Epithelial cell of prostate (primary cell): ENCODE measurements around the gene PPP2R2D.

Experiments
- DNase-seq: peaks from one replicate; pipeline ENCODE4 v3.0.0-alpha.2; 2011; ENCODE audit warnings: low read depth, low spot score
- H3K27ac ChIP-seq: fragments of 450-650 bp; 2 replicates; pipeline ENCODE4 v1.5.1; 2017; ENCODE audit warnings: mild to moderate bottlenecking

Gene PPP2R2D

GRCh38 chr10:131900350-131901152 is at the start of gene PPP2R2D:
Gene PPP2R2D (plus strand): TSS chr10:131901008. CDS start chr10:131901149, 141 bp downstream.
- DNase-seq, result peak; percentile 82

DNA sequence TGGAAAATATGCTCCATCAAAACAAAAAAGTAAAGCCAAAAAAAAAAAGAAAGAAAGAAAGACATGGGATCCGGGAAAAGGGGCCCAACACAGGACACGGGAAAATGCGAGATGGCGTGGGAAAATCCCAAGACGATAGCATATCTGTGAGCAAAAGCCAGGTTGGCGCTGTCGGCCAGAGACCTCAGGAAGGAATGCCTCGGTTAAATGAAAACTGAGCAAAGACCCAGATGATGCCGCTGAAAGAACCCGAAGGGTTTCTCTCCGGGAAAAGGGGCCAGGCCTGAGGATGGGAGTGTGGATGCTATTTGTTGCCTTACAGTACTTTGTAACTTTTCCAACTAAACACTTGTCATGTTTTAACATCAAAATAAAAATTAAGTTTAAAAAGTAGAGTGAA is 49.5 kb upstream of the PPP2R2D start:
- H3K27ac ChIP-seq, result no peak overlapping the region
- DNase-seq, result no peak

More at GRCh38 chr10:131900350-131901152, at the start of gene PPP2R2D:
- peak within 1 kb of the TSS; percentile 78 for H3K27ac ChIP-seq

DNA sequence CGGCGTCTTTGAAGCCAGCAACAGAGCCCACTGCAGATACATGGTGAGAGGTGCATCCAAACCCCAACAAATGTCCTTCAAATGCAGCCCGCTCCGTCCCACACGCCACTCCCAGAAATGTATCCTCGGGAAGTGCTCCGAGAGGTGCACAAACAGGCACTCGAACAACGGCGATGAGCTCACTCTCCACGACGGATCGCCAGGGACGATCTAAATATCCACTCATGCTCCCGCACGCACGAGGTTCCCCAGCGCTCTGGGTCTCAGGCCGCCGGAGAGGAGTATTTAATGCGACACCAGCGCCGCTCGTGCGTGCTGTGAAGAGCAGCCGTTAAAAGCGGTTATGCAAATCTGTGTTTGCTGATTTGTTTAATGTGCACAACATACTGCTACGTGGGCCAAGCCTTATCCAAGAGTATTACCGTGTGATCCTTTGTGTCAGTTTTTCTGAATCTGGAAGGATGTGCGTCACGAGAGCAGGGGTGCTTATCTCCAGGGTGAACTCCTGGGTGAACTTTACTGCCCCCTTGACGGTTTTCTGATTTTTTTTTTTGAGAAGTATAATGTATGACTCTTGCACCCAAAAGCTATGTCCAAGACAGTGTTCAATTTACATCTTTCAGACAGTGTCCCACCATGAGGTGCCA is 48.5 kb upstream of the PPP2R2D start:
- DNase-seq, result no peak
- no peak overlapping the region for H3K27ac ChIP-seq

DNA sequence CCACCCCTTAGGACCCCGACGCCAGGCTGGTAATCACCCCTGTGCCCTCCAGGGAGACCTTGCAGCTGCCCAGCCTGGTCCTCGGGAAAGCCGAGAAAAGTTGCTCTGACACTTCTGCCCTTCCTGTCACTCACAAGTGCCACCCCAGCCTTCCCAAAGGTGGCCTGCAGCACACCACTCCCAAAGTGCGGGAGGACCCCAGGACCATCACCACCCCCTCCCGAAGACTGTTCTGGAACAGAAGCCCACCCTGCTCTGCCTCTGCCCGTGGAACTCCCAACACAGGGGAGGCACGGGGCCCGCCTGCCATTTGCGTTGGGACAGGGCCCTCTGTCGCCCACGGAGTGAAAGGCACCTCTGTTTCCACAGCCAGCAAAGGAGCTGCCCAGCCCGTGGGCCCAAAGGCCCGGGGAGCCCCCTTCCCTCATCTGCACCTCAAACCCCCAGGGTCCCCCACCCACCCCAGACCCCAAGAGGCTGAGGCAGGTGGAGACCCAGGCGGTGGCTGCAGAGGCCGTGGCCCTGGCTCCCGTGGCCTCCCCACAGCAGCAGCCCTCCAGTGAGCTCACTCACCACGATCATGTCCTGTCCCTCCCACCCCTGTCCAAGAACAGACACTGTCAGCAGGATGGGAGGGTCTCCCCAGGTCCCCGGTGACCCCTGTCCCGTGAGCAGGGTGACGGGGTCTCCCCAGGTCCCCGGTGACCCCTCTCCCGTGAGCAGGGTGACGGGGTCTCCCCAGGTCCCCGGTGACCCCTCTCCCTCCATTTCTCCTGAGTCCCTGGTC is 47.8 kb upstream of the PPP2R2D start:
- DNase-seq, result no peak

GRCh38 chr10:131853610-131853964 is 47.2 kb upstream of the PPP2R2D start:
- no peak for DNase-seq

More for the DNA sequence above, 47.8 kb upstream of the PPP2R2D start:
- H3K27ac ChIP-seq, result no peak overlapping the region

DNA sequence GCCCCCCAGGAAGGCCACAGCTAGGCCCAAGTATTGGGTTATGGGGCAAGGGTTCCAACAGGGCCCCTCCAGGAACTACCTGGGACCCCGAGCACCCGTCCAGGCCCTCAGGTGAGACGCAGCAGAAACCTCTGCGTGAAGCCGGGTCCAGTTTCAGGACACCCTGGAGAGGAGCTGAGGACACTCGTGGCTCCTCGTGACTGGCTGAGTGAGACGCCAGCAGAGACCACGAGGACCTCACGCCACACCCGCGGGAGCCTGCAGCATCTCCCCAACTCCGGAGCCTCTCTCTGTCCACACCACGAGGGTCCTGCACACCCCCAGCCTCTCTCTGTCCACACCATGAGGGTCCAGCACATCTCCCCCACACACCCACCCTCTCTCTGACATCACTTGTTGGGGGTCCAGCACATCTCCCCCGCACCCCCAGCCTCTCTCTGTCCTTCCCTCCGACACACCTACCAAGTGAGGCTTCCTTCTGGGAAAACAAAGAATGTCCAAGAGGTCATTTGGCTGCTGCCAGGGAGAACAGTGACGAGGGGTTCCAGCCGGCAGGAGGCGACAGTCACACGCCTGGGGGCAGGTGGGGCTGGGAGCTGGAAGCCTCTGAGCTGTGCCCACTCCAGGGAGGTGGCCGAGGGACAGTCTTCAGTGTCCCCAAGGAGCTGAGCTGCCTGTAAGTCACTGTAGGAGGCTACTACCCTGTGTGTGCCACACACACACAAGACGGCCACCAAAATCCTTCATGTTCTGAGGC is 46.1 kb upstream of the PPP2R2D start:
- DNase-seq, result no peak
- H3K27ac ChIP-seq, result no peak overlapping the region

More at GRCh38 chr10:131853610-131853964, 47.2 kb upstream of the PPP2R2D start:
- no peak overlapping the region for H3K27ac ChIP-seq

DNA sequence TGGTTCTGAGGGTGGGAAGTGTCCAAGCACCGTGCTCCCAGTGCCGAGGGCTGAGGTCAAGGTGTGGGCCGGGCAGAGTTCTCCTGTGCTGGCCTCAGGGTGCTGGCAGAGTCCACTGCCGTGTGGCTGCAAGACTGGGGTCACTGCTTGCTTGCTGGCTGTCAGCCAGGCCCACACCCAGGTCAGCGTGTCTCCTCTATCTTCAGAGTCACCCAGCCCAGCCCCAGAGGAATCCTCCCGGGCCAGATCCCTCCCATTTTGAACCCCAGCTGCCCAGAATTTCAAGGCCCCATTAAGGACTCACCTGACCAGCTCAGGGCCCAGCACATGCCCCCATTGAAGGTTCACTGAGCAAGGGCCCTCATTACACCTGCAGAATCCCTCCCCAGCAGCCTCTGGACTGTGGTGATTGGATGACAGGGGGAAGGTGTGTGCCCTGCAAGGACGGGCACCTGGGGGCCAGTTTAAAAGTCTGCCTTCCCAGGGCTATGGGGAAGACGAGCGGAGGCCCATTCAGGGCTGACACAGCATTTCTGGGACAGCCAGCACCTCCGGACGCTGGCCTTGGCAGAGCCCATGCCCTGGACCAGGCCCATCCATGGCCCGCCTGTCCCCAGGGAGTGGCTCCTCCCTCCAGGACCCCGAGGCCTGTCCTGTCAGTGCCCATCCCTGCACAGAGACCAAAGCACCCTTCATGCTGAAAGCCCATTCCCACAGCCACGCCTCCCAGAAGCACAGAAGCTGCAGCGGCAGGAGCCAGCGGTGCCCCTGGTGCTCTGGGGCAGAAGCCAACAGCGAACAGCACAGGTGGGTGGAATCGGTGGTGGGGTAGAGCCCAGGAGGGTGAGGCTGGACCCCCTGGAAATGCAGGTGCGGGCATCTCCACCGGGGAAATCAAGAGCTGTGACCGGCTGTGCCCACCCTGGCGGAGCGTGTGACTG is 45.1 kb upstream of the PPP2R2D start:
- no peak overlapping the region for H3K27ac ChIP-seq
- DNase-seq, result no peak

GRCh38 chr10:131856441-131857094 is 44.2 kb upstream of the PPP2R2D start:
- no peak overlapping the region for H3K27ac ChIP-seq
- no peak for DNase-seq

GRCh38 chr10:131857156-131858117 is 43.4 kb upstream of the PPP2R2D start:
- H3K27ac ChIP-seq, result no peak overlapping the region
- no peak for DNase-seq

DNA sequence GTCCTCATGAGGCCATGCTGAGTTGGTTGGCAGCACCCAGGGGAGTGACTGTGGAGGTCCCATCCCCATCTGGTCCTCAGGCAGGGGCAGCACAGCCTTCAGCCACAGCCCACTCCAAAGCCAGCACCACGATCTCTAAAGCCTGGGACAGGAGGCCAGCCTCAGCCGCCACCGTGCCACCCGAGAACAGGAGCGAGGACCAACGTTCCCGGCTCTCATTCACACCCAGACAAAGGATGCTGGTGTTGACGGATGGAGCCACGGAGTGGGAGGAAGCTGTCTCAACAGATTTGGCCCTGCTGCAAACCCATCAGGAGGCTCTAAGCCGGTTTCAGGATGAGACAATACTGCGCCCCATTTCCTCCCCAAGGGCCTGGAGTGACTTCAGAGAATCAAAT is 42.7 kb upstream of the PPP2R2D start:
- H3K27ac ChIP-seq, result no peak overlapping the region
- no peak for DNase-seq

- DNase-seq, result no peak
- no peak overlapping the region for H3K27ac ChIP-seq
Measured at GRCh38 chr10:131858583-131859340, 42.0 kb upstream of the PPP2R2D start.

- DNase-seq, result no peak
Measured at GRCh38 chr10:131859341-131860020, 41.3 kb upstream of the PPP2R2D start.

DNA sequence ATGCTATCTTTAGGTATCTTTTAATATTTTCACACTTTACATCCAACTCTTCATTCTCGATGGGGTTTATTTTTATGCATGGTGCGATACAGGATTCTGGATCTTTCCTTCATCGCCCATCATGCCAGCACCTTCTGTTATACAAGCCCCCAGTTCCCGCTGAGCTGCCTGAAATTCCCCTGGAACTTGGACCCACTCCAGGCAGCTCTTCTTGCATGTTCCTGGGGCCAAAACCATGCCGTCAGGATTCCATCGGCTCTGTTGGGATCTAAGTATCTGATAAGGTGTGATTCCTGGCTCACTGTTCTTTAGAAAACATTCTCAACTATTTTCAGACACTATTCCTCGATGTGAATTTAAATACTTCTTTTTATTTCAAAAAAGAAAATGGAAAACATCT is 40.5 kb upstream of the PPP2R2D start:
- no peak for DNase-seq
- no peak overlapping the region for H3K27ac ChIP-seq

More at GRCh38 chr10:131859341-131860020, 41.3 kb upstream of the PPP2R2D start:
- H3K27ac ChIP-seq, result no peak overlapping the region

DNA sequence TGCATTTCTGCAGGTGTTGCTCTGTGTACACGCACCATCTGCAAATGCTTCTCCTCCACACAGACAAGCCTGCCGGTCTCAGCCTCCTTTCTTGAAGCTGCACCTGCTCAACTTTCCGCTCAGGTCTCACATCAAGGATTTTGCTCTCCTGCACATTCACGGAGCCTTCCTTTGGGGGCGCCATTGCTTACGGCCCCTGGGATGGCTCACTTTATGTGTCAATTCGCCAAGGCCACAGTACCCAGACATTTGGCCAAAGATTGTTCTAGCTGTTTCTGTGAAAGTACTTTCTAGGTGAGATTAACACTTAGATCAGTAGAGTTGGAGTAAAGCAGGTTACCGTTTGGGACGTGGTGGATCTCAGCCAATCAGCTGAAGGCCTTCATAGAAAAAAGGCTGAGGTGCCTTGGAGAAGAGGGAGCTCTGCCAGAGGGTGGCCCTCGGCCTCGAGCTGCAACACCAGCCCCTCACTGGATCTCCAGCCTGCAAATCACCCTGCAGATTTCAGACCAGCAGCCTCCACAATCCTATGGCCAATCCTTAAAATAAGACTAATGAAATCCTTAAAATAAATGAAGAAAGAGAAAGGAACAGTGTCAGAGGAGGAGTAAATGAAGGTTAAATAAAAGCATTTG is 39.9 kb upstream of the PPP2R2D start:
- no peak overlapping the region for H3K27ac ChIP-seq
- no peak for DNase-seq

DNA sequence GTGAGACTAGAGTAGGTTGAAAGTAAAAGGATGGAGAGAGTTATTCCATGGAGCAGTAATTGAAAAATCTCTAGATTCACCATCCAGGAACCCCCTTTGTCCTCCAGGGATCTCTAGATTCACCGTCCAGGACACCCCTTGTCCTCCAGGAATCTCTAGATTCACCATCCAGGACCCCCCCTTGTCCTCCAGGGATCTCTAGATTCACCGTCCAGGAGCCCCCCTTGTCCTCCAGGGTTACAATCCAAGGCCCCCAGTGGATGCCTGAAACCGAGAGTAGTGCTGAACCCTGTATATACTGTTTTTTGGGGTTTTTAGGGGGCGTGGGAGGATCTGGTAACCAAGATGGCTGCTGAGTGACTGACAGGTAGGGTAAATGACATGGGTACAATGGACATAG is 38.3 kb upstream of the PPP2R2D start:
- H3K27ac ChIP-seq, result no peak overlapping the region
- DNase-seq, result no peak
